AG09319 (cell line): ENCODE measurements around the gene SDF2L1.
"Not testable (repeated sequence)": the region's sequence is repeated elsewhere in the genome, so short reads cannot be mapped to it uniquely, and the experiment has no call there.

Source experiments
- DNase-seq: peaks from one replicate; pipeline ENCODE4 v3.0.0-alpha.2; 2010; ENCODE audit warnings: low read depth; ENCODE audit errors: extremely low read depth
- TF ChIP-seq, protein P1 (sequence below): IDR thresholded peaks from 2 replicates; pipeline ENCODE4 v1.5.1; 2011; ENCODE audit warnings: low read depth, mild to moderate bottlenecking, inconsistent platforms, low read length, moderate library complexity

Gene SDF2L1

DNA sequence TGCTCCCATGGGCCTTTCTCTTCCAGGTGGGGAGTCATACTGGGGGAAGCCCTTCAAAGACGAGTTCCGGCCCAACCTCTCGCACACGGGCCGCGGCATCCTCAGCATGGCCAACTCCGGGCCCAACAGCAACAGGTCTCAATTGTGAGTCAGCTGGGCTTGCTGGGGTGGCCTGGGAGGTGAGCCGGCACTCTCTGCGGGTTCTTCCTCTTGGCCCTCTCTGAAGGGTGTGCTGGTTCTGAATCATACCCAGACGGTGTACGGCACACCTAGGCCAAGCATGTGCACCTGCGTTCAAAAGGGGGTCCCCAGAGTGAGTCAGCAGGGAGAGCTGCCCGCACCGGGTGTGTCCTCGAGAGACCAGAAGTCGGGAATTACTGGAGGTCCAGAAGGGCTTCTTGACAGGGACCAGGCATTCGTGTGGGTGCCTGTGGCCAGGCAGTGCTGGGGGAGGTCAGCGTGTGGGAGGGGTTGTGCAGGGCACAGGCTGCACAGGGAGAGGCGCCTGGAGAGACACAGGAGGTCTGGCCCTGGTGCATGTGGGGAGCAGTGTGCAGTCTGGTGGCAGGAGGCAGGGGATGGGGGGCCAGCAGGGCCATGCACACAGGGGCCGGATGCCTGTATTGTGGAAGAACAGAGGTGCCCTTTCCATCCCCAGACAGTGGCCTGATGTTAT lies 46.7 kb downstream of the SDF2L1 start:
- TF ChIP-seq, protein P1, sequence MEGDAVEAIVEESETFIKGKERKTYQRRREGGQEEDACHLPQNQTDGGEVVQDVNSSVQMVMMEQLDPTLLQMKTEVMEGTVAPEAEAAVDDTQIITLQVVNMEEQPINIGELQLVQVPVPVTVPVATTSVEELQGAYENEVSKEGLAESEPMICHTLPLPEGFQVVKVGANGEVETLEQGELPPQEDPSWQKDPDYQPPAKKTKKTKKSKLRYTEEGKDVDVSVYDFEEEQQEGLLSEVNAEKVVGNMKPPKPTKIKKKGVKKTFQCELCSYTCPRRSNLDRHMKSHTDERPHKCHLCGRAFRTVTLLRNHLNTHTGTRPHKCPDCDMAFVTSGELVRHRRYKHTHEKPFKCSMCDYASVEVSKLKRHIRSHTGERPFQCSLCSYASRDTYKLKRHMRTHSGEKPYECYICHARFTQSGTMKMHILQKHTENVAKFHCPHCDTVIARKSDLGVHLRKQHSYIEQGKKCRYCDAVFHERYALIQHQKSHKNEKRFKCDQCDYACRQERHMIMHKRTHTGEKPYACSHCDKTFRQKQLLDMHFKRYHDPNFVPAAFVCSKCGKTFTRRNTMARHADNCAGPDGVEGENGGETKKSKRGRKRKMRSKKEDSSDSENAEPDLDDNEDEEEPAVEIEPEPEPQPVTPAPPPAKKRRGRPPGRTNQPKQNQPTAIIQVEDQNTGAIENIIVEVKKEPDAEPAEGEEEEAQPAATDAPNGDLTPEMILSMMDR = no peak
- no peak for DNase-seq

DNA sequence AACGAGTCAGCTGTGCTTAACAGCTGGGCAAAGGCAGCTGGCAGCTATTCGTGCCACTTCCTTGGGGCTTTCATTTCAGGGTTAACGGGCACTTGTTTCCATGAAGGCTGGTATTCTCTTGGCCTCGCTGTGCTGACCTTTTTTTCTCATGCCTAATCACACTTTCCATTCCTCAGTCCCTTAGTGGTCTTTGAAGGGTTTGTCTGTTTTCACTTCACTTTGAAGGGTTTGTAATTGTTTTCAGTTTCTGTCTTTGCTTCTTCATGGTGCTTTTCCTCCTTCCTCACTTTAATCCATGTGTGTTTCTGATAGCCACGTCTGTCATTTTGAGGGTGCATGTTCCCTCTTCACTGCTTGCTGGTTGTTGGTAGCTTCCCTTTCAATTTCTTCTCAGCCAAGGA lies 48.3 kb downstream of the SDF2L1 start:
- no peak for DNase-seq
- TF ChIP-seq, protein P1 = no peak

DNA sequence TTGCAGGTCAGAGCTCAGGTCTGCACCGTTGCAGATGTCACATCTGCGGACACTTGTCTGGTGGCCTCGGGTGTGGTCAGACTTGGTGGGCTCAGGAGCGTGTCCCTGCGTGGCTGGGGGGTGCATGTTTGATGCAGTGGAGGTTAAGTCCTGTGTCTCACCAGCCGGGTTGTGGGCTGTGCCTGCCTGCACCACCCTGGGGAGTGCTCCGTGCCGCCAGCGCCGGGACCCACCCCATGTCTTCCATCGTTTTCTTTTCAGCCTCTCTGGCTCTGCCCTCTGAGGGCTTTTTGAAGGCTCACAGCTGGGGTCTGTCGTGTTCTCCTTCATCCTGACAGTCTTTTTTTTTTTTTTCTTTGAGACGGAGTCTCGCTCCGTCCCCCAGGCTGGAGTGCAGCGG lies 49.7 kb downstream of the SDF2L1 start:
- TF ChIP-seq, protein P1 = no peak
- DNase-seq = no peak

DNA sequence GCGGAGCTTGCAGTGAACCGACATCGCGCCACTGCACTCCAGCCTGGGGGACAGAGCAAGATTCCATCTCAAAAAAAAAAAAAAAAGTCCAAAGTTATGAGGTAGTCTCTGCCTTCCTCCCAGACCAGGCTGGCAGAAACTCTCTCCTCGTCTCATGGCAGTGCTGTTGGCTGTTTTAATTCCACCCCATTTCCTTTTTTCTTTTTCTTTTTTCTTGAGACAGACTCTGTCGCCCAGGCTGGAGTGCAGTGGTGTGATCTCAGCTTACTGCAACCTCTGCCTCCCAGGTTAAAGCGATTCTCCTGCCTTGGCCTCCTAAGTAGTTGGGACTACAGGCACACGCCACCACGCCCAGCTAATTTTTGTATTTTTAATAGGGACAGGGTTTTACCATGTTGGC lies 50.8 kb downstream of the SDF2L1 start:
- DNase-seq = not testable (repeated sequence)

GRCh38 chr22:21693333-21693998 lies 51.4 kb downstream of the SDF2L1 start:
- TF ChIP-seq, protein P1 = no peak

More at GRCh38 chr22:21693333-21693998, 51.4 kb downstream of the SDF2L1 start:
- DNase-seq = no peak
